LoVo (cell line): ENCODE results near the gene APBA2.
"Not testable (repeated sequence)": the region's sequence is repeated elsewhere in the genome, so short reads cannot be mapped to it uniquely, and the experiment has no call there.

Experiments
- DNase-seq: peaks from one replicate; pipeline ENCODE4 v3.0.0-alpha.2; 2016; ENCODE audit warnings: low spot score

APBA2 gene

GRCh38 chr15:28997791-28998190 lies 112.0 kb downstream of the APBA2 start:
- DNase-seq = no peak

- no peak for DNase-seq
These were observed 112.7 kb downstream of the APBA2 start for GRCh38 chr15:28998511-28998910.

GRCh38 chr15:29003191-29003839 lies 117.5 kb downstream of the APBA2 start:
- DNase-seq = no peak

GRCh38 chr15:29003840-29004233 lies 118.1 kb downstream of the APBA2 start:
- DNase-seq = no peak

- DNase-seq = no peak
These were observed 120.2 kb downstream of the APBA2 start for GRCh38 chr15:29005931-29006330.

GRCh38 chr15:29008846-29009245 lies 123.1 kb downstream of the APBA2 start:
- no peak for DNase-seq

- DNase-seq = no peak
These were observed 126.3 kb downstream of the APBA2 start for GRCh38 chr15:29012097-29012496.

GRCh38 chr15:29014493-29014892 lies 128.7 kb downstream of the APBA2 start:
- no peak for DNase-seq

- DNase-seq = no peak
These were observed 130.7 kb downstream of the APBA2 start for GRCh38 chr15:29016518-29016917.

- DNase-seq = no peak
These were observed 132.5 kb downstream of the APBA2 start for GRCh38 chr15:29018120-29018805.

- no peak for DNase-seq
These were observed 133.5 kb downstream of the APBA2 start for GRCh38 chr15:29018995-29019976.

GRCh38 chr15:29021857-29022256 lies 136.1 kb downstream of the APBA2 start:
- no peak for DNase-seq

GRCh38 chr15:29024662-29025061 lies 138.9 kb downstream of the APBA2 start:
- no peak for DNase-seq

GRCh38 chr15:29025411-29025810 lies 139.6 kb downstream of the APBA2 start:
- not testable (repeated sequence) for DNase-seq

GRCh38 chr15:29028158-29028557 lies 142.4 kb downstream of the APBA2 start:
- not testable (repeated sequence) for DNase-seq

- no peak for DNase-seq
These were observed 143.9 kb downstream of the APBA2 start for GRCh38 chr15:29029651-29030195.

GRCh38 chr15:29031502-29032228 lies 145.9 kb downstream of the APBA2 start:
- no peak for DNase-seq

- DNase-seq = no peak
These were observed 146.5 kb downstream of the APBA2 start for GRCh38 chr15:29032229-29032625.

GRCh38 chr15:29032751-29033150 lies 147.0 kb downstream of the APBA2 start:
- no peak for DNase-seq

- no peak for DNase-seq
These were observed 148.4 kb downstream of the APBA2 start for GRCh38 chr15:29034151-29034550.

- DNase-seq = no peak
These were observed 149.0 kb downstream of the APBA2 start for GRCh38 chr15:29034593-29035335.
